ENCODE measurements around the gene CEACAM18. TPM values are rescaled to one million over a fixed set of nuclear protein-coding genes. Genes with fewer than 3 reads are reported as not detected.

Gene CEACAM18
- total and polyA plus RNA-seq, 2 of the 4 experiments (the other 2 are of a cell fraction), result not detected

- Histone ChIP-seq H2AK5ac (ENCODE audit: low read depth, low read length) (no peak overlapping the region), H2BK20ac (ENCODE audit: low read depth, low read length) (no peak overlapping the region), H2BK15ac (ENCODE audit: low read depth, low read length) (no peak overlapping the region), H3K18ac (ENCODE audit: low read depth, low read length) (no peak overlapping the region), H3K4ac (ENCODE audit: low read depth, low read length) (no peak overlapping the region), H4K91ac (ENCODE audit: insufficient read depth, low read depth, low read length) (no peak overlapping the region), H3K27me3 (ENCODE audit: control insufficient read depth, insufficient read depth, low read length) (no peaks in the 10 kb centered on the region), H3K9me3 (ENCODE audit: control insufficient read depth, insufficient read depth, low read length) (peaks cover 2% of the 10 kb centered on the region; the same call in 1 of the 2 replicates), H3K9me1 (ENCODE audit: insufficient read depth, low read length) (no peaks in the 10 kb centered on the region), H2AK9ac (replicated peaks; ENCODE audit: low read depth, low read length, poor library complexity) (no peak overlapping the region), H4K8ac (ENCODE audit: low read depth in 2 of 2, low read length in 2 of 2) (no peak overlapping the region), H3K56ac (ENCODE audit: extremely low read depth, insufficient read depth, low read length) (no peak overlapping the region), H3K4me2 (ENCODE audit: low read depth, low read length) (no peak overlapping the region), H3K4me3 (ENCODE audit: insufficient read depth, low read depth, low read length) (no peak overlapping the region), H3K79me1 (ENCODE audit: low read depth in 1 of 2, low read length in 2 of 2) (no peaks in the 10 kb centered on the region), H3K4me1 (ENCODE audit: control insufficient read depth, insufficient read depth, low read length) (no peaks in the 10 kb centered on the region), H2BK120ac (ENCODE audit: low read depth, low read length) (no peak overlapping the region), H4K5ac (ENCODE audit: low read depth, low read length) (no peak overlapping the region), H3K23ac (ENCODE audit: low read depth, low read length) (no peak overlapping the region), H4K20me1 (ENCODE audit: insufficient read depth, low read length) (no peaks in the 10 kb centered on the region), H2AFZ (replicated peaks; ENCODE audit: low read length, poor library complexity) (no peak overlapping the region), H2BK5ac (ENCODE audit: low read depth, low read length, poor library complexity, severe bottlenecking) (no peak overlapping the region), H3K14ac (replicated peaks; ENCODE audit: low read depth, low read length) (no peak overlapping the region), H3K36me3 (ENCODE audit: control insufficient read depth, insufficient read depth, low read length) (no peaks in the 10 kb centered on the region), H3K9ac (ENCODE audit: low read depth, low read length) (no peak overlapping the region), H3K27ac (ENCODE audit: insufficient read depth, low read length) (no peak overlapping the region)
- intact Hi-C loops (cut with micrococcal nuclease), result no loop called here
- no peak for ATAC-seq (ENCODE audit: low read depth)
- dilution Hi-C loops (cut with HindIII; ENCODE audit: low sequenced_read_pairs, unreplicated experiment), result no loop called here
- in situ Hi-C loops (cut with MboI; ENCODE audit: low sequenced_read_pairs), result no loop called here
- BruUV-seq (replicated peaks), result no TSS peak
- CTCF ChIA-PET, result no interaction called here
- no peak for DNase-seq
- TF ChIP-seq, protein P1, sequence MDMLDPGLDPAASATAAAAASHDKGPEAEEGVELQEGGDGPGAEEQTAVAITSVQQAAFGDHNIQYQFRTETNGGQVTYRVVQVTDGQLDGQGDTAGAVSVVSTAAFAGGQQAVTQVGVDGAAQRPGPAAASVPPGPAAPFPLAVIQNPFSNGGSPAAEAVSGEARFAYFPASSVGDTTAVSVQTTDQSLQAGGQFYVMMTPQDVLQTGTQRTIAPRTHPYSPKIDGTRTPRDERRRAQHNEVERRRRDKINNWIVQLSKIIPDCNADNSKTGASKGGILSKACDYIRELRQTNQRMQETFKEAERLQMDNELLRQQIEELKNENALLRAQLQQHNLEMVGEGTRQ (IDR thresholded peaks at IDR 0.05; ENCODE audit: low read depth, low read length), result no peak
- TF ChIP-seq MAZ (IDR thresholded peaks at IDR 0.05; ENCODE audit: borderline replicate concordance, low read depth, low read length) (no peak), BHLHE40 (IDR thresholded peaks at IDR 0.05; ENCODE audit: low read depth, low read length) (no peak), FOS (IDR thresholded peaks at IDR 0.05; ENCODE audit: low read depth, low read length) (no peak), RFX5 (IDR thresholded peaks at IDR 0.05; ENCODE audit: low read depth, low read length) (no peak), MXI1 (IDR thresholded peaks at IDR 0.05; ENCODE audit: borderline replicate concordance, low read depth, low read length) (no peak), CHD1 (IDR thresholded peaks at IDR 0.05; ENCODE audit: low read depth, low read length) (no peak), NFE2L2 (IDR thresholded peaks at IDR 0.05; ENCODE audit: low read depth, low read length) (no peak), SMC3 (IDR thresholded peaks at IDR 0.05; ENCODE audit: low read depth, low read length) (no peak), CEBPB (IDR thresholded peaks at IDR 0.05; ENCODE audit: low read depth, low read length) (no peak), RAD21 (IDR thresholded peaks at IDR 0.05; ENCODE audit: low read length) (no peak), ELK1 (IDR thresholded peaks at IDR 0.05; ENCODE audit: borderline replicate concordance, low read depth, low read length) (no peak), CTCF (conservative IDR thresholded peaks at IDR 0.05; ENCODE audit: low read depth, low read length) (no peak), MAFK (IDR thresholded peaks at IDR 0.05; ENCODE audit: low read depth, low read length) (no peak), RCOR1 (IDR thresholded peaks at IDR 0.05; ENCODE audit: insufficient replicate concordance, low read length) (no peak), POLR2A (IDR thresholded peaks at IDR 0.05; ENCODE audit: low read depth, low read length) (no peak)
- POLR2A ChIA-PET (ENCODE audit: unreplicated experiment), result no interaction called here
- no CpG with 5 or more reads among the region's 3 CpGs for WGBS, 2 experiments (ENCODE audit: extremely low coverage in 2 of 2, insufficient read length in 1 of 2)
These were observed 25.6 kb downstream of the CEACAM18 start for GRCh38 chr19:51503896-51504295.

All from IMR-90 (cell line).